WI38 (cell line): ENCODE data around the gene CRIM1.

ENCODE experiments used
- H3K4me3 ChIP-seq: 2 replicates; pipeline ENCODE4 v1.5.1; 2011; ENCODE audit warnings: low read depth, mild to moderate bottlenecking, control low read depth, low read length
- TF ChIP-seq, protein P1 (sequence below): IDR thresholded peaks from 2 replicates; pipeline ENCODE4 v1.5.1; 2012; ENCODE audit warnings: low read depth, mild to moderate bottlenecking, control low read depth, low read length

The CRIM1 gene

DNA sequence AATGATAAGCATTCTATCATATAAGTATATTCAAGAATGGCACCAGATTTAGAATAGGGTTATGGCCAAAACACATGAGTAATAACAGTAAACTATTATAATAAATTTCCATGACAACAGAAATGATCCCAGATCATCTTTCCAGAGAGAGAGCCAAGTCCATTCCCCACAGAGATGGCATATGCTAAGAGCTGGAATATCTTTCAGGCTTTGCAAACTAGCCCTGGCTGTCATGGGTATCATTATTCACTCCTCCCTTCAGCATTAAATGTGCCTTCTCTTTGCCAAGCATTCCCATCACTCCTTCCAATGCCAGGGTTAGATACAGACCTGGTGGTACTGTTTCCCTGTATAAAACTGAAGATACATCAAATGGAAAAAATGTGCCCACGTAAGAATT is 231.5 kb downstream of the CRIM1 start:
- TF ChIP-seq, protein P1, sequence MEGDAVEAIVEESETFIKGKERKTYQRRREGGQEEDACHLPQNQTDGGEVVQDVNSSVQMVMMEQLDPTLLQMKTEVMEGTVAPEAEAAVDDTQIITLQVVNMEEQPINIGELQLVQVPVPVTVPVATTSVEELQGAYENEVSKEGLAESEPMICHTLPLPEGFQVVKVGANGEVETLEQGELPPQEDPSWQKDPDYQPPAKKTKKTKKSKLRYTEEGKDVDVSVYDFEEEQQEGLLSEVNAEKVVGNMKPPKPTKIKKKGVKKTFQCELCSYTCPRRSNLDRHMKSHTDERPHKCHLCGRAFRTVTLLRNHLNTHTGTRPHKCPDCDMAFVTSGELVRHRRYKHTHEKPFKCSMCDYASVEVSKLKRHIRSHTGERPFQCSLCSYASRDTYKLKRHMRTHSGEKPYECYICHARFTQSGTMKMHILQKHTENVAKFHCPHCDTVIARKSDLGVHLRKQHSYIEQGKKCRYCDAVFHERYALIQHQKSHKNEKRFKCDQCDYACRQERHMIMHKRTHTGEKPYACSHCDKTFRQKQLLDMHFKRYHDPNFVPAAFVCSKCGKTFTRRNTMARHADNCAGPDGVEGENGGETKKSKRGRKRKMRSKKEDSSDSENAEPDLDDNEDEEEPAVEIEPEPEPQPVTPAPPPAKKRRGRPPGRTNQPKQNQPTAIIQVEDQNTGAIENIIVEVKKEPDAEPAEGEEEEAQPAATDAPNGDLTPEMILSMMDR = no peak
- H3K4me3 ChIP-seq = no peak overlapping the region

DNA sequence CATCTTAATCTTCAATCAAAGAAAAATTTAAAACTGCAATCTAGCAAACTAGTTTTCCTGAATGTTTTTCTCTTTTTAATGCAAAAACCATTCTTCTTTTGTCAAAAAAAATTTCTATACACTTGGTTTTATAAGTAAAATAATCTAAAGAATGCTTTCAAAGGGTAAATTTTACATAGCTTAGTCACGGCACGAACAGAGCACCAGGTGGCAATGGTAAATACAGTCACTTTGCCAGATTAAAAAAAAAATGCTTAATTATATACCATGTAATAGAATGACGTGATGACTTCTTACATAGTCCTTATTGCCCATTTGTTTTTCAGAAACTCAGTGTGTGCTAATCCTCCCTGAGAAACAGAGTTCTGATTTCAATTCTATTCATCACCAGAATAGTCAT is 232.0 kb downstream of the CRIM1 start:
- TF ChIP-seq, protein P1 = no peak
- no peak overlapping the region for H3K4me3 ChIP-seq

DNA sequence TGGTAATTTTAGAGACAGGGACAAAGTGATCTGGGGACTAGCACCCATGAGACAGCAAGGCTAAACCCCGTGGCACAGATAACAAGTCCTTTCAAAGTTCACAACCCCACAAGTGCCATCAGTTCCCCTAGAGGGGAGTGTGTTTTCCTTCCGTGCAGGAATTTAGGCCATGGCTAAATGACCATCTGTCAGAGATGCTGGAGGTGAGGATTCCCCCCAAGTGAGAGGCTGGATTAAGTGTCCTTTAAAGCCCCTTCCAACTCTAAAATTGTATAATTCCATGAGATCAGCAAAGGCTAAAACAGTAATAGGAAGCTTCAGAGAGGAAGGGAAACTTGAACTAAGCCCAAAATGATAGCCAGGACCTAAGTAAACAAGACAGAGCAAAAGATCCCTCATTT is 233.7 kb downstream of the CRIM1 start:
- H3K4me3 ChIP-seq = no peak overlapping the region
- TF ChIP-seq, protein P1 = no peak

DNA sequence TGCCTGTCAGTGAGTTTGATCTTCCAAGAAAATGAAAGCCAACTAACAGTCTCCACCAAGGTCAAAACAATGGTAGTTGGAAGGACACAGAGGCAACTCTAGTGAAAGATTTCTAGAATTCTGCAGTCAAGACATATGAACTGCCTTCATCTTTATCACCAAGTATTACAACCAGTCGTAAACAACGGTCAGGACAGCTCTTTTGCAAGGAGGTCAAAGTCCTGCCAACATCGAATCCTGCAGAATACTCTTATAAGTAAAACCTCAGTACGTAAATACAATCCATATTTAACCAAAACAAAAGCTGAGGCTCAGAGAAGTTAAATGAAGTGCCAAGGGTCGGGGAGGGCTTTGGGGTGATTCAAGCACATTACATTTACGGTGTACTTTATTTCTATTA is 239.3 kb downstream of the CRIM1 start:
- TF ChIP-seq, protein P1 = no peak
- H3K4me3 ChIP-seq = no peak overlapping the region

DNA sequence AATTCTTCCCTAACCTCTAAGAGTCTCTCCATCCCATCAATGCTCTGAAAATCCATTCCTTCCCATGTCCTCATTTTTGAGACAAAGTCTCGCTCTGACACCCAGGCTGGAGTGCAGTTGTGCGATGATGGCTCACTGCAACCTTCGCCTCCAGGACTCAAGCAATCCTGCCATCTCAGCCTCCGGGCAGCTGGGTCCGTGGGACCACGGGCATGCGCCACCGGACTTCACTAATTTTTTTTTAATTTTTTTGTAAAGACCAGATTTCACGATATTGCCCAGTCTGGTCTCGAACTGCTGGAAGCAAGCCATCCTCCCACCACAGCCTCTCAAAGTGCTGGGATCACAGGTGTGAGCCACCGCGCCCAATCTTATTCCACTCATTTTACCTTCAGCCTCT is 240.8 kb downstream of the CRIM1 start:
- H3K4me3 ChIP-seq = peak overlapping the region; percentile 88

DNA sequence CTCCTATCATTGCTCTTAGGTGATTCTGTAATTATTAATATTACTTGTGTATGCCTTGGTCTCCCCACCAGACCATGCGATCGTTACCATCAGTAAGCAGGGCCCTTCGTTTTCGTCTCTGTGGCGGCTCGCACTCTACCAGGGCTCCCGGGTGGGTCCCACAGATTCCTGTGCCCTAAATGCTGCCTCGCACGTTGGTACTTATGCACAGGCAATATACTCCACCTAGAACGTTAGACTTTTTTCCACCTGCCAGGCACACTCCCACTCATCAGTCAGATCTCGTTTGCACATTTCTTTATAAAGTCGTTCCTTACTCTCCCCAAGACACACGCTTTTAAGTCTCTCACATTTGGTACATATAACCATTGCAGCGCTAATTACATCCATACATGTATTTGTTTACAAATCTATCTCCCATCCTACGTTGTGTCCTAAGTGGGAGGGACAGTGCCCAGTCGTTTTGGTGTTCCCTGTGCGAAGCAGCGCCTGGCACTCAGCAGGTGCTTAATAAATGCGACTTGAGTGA is 241.5 kb downstream of the CRIM1 start:
- TF ChIP-seq, protein P1 = no peak
- H3K4me3 ChIP-seq = peak overlapping the region; percentile 88

More for the DNA sequence above, 240.8 kb downstream of the CRIM1 start:
- TF ChIP-seq, protein P1 = no peak

DNA sequence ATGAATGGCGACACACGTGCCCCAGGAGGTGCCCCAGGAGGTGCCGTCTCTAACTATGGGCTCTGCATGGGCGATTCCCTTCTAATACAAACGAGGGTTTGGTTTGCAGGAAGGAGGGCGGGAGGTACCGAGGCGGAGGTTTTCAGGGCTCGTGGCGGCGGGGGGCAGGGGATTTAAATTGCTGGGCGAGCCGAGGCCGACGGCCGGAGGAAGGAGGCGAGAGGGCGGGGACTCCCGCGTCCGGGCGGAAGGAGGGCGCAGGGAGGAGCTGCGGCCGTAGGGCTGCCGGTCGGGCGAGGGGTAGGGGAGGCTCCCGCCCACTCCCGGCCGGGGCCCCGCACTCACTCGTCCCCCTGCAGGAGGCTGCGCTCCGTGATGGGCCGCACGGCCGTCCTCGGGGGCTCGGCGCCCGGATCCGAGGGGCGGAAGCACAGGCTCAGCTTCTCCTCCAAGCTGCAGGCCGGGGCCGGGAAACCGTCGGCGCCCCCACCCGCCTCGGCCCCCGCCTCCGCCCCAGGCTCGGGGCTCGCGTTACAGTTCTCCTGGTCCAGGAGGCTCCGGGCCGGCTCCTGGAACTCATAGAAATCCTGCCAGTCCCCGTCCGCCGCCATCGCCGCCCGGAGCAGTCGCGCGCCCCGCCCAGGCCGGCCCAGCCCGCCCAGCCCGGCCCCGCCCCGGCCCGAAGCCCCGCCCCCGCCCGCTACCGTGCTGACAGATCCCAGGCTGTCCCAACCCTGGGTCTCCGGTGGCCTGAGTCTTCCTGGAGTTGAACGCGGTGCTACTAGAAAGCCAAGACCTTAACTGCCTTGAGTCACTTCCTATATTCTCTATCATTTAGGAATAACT is 242.2 kb downstream of the CRIM1 start, which contains the start of gene FEZ2:
TSS of gene FEZ2 (minus strand) at position 637 of the 846 bp plus-strand sequence. CDS start at position 611, 26 bp downstream.
- peak within 1 kb of the TSS; percentile 88 for H3K4me3 ChIP-seq
- TF ChIP-seq, protein P1 = no peak
